DND-41 (cell line): ENCODE measurements around the gene KIF26A.

ENCODE experiments used
- ATAC-seq: fragments of 200-7000 bp; cut with Tn5 transposase; 3 replicates; pipeline ENCODE4 v1.9.1; 2021; ENCODE audit warnings: low read depth; ENCODE audit not compliant: insufficient read depth
- DNase-seq: peaks from one replicate; pipeline ENCODE4 v3.0.0-alpha.2; 2020
- H2AFZ ChIP-seq: 2 replicates; pipeline ENCODE4 v1.6.0; 2012; ENCODE audit warnings: low read depth, low read length
- H3K27ac ChIP-seq: 2 replicates; pipeline ENCODE4 v1.5.1; 2012; ENCODE audit warnings: low read length, inconsistent platforms
- H3K27me3 ChIP-seq: fragments of 200-600 bp; sonication (generic); 2 replicates; pipeline ENCODE4 v1.6.0; 2012; ENCODE audit warnings: low read length, mild to moderate bottlenecking, inconsistent platforms; ENCODE audit not compliant: insufficient read depth, poor library complexity
- H3K36me3 ChIP-seq: 2 replicates; pipeline ENCODE4 v1.5.1; 2012; ENCODE audit warnings: low read length, inconsistent platforms; ENCODE audit not compliant: insufficient read depth
- H3K4me1 ChIP-seq: 2 replicates; pipeline ENCODE4 v1.5.1; 2012; ENCODE audit warnings: mild to moderate bottlenecking, low read length; ENCODE audit not compliant: insufficient read depth
- H3K4me2 ChIP-seq: 2 replicates; pipeline ENCODE4 v1.6.0; 2012; ENCODE audit warnings: mild to moderate bottlenecking, moderate library complexity, low read length, inconsistent platforms; ENCODE audit not compliant: insufficient read depth
- H3K4me3 ChIP-seq, 2 experiments: fragments of 200-600 bp in 1 of 2; shearing (Covaris generic) in 1 of 2; 2 replicates each; pipeline ENCODE4 v1.5.1; 2012 to 2016; ENCODE audit warnings: inconsistent platforms in 2 of 2, low read length in 2 of 2, mild to moderate bottlenecking in 2 of 2, low read depth in 1 of 2, moderate library complexity in 1 of 2
- H3K79me2 ChIP-seq: 2 replicates; pipeline ENCODE4 v1.6.0; 2012; ENCODE audit warnings: low read length, inconsistent platforms; ENCODE audit not compliant: insufficient read depth
- H3K9ac ChIP-seq: 2 replicates; pipeline ENCODE4 v1.6.0; 2012; ENCODE audit warnings: low read depth, mild to moderate bottlenecking, inconsistent platforms, low read length, moderate library complexity
- H3K9me3 ChIP-seq: 2 replicates; pipeline ENCODE4 v1.5.1; 2012; ENCODE audit warnings: low read length, moderate library complexity, mild to moderate bottlenecking, inconsistent platforms; ENCODE audit not compliant: insufficient read depth, severe bottlenecking
- H4K20me1 ChIP-seq: 2 replicates; pipeline ENCODE4 v1.6.0; 2012; ENCODE audit warnings: low read length; ENCODE audit not compliant: insufficient read depth
- CTCF ChIP-seq: IDR thresholded peaks from 2 replicates; pipeline ENCODE4 v1.5.1; 2012; ENCODE audit warnings: borderline replicate concordance, low read length, moderate library complexity, mild to moderate bottlenecking; ENCODE audit not compliant: poor library complexity, severe bottlenecking; ENCODE audit errors: extremely low read depth
- EZH2 ChIP-seq: IDR thresholded peaks from 3 replicates; pipeline ENCODE4 v1.6.1; 2012; ENCODE audit warnings: borderline replicate concordance, low read depth, mild to moderate bottlenecking, moderate library complexity, low read length, inconsistent platforms; ENCODE audit not compliant: severe bottlenecking

Gene KIF26A

GRCh38 chr14:104175041-104175440 lies 36.7 kb downstream of the KIF26A start:
- ATAC-seq (no peak), DNase-seq (no peak)
- H3K4me1 ChIP-seq: no peaks in the 10 kb centered on the region
- no peak overlapping the region for H3K9ac ChIP-seq
- no peaks in the 10 kb centered on the region for H4K20me1 ChIP-seq
- no peak overlapping the region for H3K4me3 ChIP-seq
- TF ChIP-seq CTCF: no peak
- TF ChIP-seq EZH2: no peak
- no peaks in the 10 kb centered on the region for H3K79me2 ChIP-seq
- no peak overlapping the region for H3K27ac ChIP-seq
- no peaks in the 10 kb centered on the region for H3K36me3 ChIP-seq
- no peaks in the 10 kb centered on the region for H3K9me3 ChIP-seq
- H2AFZ ChIP-seq: no peak overlapping the region
- H3K4me2 ChIP-seq: no peak overlapping the region
- no peaks in the 10 kb centered on the region for H3K27me3 ChIP-seq

GRCh38 chr14:104175811-104176210 lies 37.4 kb downstream of the KIF26A start:
- Histone ChIP-seq H3K27ac (no peak overlapping the region), H3K4me3 (no peak overlapping the region), H3K9me3 (no peaks in the 10 kb centered on the region), H3K27me3 (no peaks in the 10 kb centered on the region), H3K36me3 (no peaks in the 10 kb centered on the region), H3K4me1 (no peaks in the 10 kb centered on the region), H3K9ac (no peak overlapping the region), H3K79me2 (no peaks in the 10 kb centered on the region), H2AFZ (no peak overlapping the region), H4K20me1 (no peaks in the 10 kb centered on the region), H3K4me2 (no peak overlapping the region)
- ATAC-seq (no peak), DNase-seq (no peak)
- no peak for TF ChIP-seq EZH2
- no peak for TF ChIP-seq CTCF

- H3K27me3 ChIP-seq: no peaks in the 10 kb centered on the region
- TF ChIP-seq EZH2: no peak
- TF ChIP-seq CTCF: no peak
- DNase-seq (no peak), ATAC-seq (no peak)
- no peaks in the 10 kb centered on the region for H3K9me3 ChIP-seq
- no peaks in the 10 kb centered on the region for H3K36me3 ChIP-seq
- no peak overlapping the region for H3K9ac ChIP-seq
- no peak overlapping the region for H3K4me2 ChIP-seq
- no peaks in the 10 kb centered on the region for H3K4me1 ChIP-seq
- H3K27ac ChIP-seq: no peak overlapping the region
- H3K4me3 ChIP-seq: no peak overlapping the region
- no peaks in the 10 kb centered on the region for H4K20me1 ChIP-seq
- H2AFZ ChIP-seq: no peak overlapping the region
- no peaks in the 10 kb centered on the region for H3K79me2 ChIP-seq
These were observed 38.2 kb downstream of the KIF26A start for GRCh38 chr14:104176611-104177010.

- no peak overlapping the region for H3K4me3 ChIP-seq
- TF ChIP-seq EZH2 (no peak), CTCF (no peak)
- no peak overlapping the region for H3K4me2 ChIP-seq
- no peaks in the 10 kb centered on the region for H3K4me1 ChIP-seq
- no peaks in the 10 kb centered on the region for H3K79me2 ChIP-seq
- ATAC-seq: no peak
- no peaks in the 10 kb centered on the region for H3K36me3 ChIP-seq
- H3K9me3 ChIP-seq: no peaks in the 10 kb centered on the region
- H4K20me1 ChIP-seq: no peaks in the 10 kb centered on the region
- no peak for DNase-seq
- H3K27ac ChIP-seq: no peak overlapping the region
- no peaks in the 10 kb centered on the region for H3K27me3 ChIP-seq
- H3K9ac ChIP-seq: no peak overlapping the region
- H2AFZ ChIP-seq: no peak overlapping the region
These were observed 39.0 kb downstream of the KIF26A start for GRCh38 chr14:104177411-104177810.
